ENCODE data around the gene RMP24.

RMP24 gene

DNA sequence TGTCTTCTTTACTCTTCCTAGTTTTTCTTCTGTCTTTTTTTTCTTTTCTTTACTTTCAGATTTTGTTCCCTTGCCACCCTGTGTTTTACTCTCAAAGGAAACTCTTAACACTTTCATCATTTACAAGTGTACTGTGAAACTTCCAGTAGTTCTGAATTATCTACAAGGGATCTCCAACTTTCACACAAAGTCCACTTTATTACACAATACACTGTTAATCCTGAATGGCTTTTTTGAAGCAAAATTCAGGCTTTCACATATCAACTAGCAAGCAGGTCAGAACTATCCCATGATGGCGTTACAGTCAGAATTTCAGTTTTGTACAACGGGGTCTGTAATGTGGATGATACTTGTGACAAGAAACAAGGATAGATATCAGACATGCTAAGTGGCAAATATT lies 34.5 kb downstream of the RMP24 start:
- TF ChIP-seq, protein P1, sequence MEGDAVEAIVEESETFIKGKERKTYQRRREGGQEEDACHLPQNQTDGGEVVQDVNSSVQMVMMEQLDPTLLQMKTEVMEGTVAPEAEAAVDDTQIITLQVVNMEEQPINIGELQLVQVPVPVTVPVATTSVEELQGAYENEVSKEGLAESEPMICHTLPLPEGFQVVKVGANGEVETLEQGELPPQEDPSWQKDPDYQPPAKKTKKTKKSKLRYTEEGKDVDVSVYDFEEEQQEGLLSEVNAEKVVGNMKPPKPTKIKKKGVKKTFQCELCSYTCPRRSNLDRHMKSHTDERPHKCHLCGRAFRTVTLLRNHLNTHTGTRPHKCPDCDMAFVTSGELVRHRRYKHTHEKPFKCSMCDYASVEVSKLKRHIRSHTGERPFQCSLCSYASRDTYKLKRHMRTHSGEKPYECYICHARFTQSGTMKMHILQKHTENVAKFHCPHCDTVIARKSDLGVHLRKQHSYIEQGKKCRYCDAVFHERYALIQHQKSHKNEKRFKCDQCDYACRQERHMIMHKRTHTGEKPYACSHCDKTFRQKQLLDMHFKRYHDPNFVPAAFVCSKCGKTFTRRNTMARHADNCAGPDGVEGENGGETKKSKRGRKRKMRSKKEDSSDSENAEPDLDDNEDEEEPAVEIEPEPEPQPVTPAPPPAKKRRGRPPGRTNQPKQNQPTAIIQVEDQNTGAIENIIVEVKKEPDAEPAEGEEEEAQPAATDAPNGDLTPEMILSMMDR (IDR thresholded peaks at IDR 0.05) = no peak
- no peak for ATAC-seq (ENCODE audit: insufficient number of reproducible peaks, low FRiP score, low read depth)
- H3K9me3 ChIP-seq = no peaks in the 10 kb centered on the region
- H3K4me1 ChIP-seq (ENCODE audit: control insufficient read depth in 1 of 2, low read depth in 2 of 2) = no peaks in the 10 kb centered on the region
- H3K4me3 ChIP-seq = no peak overlapping the region
- H3K27me3 ChIP-seq (replicated peaks; ENCODE audit: insufficient read depth) = no peaks in the 10 kb centered on the region
- DNase-seq (ENCODE audit: low spot score) = no peak
- no peaks in the 10 kb centered on the region for H3K36me3 ChIP-seq
- H3K27ac ChIP-seq = no peak overlapping the region

DNA sequence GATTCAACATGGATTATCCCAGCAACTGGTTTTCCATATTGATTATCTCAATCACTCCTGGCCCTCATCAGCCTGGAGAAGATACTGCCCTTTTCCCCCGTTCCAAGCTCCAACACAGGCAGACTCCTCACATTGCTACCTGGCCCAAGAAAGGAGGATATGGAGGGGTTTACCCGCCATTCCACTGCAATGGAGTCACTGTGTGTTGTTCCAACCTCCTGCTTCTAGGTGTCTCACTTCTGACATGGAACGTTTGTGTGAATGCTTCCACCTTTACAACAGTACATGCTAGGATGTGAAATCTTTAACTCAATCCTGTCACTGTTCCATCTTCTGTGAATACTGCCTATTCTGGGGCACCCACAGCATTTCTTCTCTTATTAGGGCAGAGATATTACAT lies 36.7 kb downstream of the RMP24 start:
- Histone ChIP-seq H3K4me1 (ENCODE audit: control insufficient read depth in 1 of 2, low read depth in 2 of 2) (no peaks in the 10 kb centered on the region), H3K27me3 (replicated peaks; ENCODE audit: insufficient read depth) (no peaks in the 10 kb centered on the region), H3K4me3 (no peak overlapping the region), H3K27ac (no peak overlapping the region), H3K36me3 (no peaks in the 10 kb centered on the region), H3K9me3 (no peaks in the 10 kb centered on the region)
- TF ChIP-seq, protein P1 (IDR thresholded peaks at IDR 0.05) = no peak
- no peak for ATAC-seq (ENCODE audit: insufficient number of reproducible peaks, low FRiP score, low read depth)
- DNase-seq (ENCODE audit: low spot score) = no peak

DNA sequence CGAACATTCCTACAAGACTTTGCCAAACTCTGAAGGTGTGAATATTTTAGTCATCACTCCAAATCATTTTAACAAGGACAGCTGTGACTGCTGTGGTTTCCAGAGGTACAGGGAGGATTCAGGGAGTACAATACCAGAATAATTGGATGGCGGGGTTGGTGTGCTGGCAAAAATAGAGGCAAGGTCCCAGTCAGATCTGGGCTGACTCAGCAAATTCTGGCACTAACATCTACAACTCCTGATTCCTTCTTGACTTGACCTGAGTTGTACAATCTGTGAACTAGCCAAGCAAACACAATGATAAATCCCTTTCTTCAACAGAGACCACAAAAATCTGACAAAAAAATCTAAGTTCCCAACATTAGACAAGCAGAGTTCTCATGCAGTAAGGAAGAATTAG lies 40.4 kb downstream of the RMP24 start:
- ATAC-seq (ENCODE audit: insufficient number of reproducible peaks, low FRiP score, low read depth) (no peak), DNase-seq (ENCODE audit: low spot score) (no peak)
- Histone ChIP-seq H3K27ac (no peak overlapping the region), H3K4me1 (ENCODE audit: control insufficient read depth in 1 of 2, low read depth in 2 of 2) (no peaks in the 10 kb centered on the region), H3K36me3 (no peaks in the 10 kb centered on the region), H3K4me3 (no peak overlapping the region), H3K27me3 (replicated peaks; ENCODE audit: insufficient read depth) (no peaks in the 10 kb centered on the region), H3K9me3 (no peaks in the 10 kb centered on the region)
- TF ChIP-seq, protein P1 (IDR thresholded peaks at IDR 0.05) = no peak

DNA sequence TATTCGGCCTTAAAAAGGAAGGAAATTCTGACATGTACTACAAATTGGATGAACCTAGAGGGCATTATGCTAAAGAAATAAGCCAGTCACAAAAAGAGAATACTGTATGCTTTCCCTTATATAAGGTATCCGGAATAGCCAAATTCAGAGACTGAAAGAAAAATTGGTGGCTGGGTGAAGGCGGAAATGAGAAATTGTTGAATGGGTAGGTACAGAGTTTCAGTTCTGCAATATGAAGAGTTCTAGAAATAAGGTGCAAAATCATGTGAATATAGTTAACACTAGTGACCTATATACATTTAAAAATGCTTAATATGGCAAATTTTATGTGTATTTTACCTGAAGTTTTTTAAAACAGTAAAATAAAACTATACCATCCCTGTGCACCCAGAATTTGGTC lies 43.1 kb downstream of the RMP24 start:
- Histone ChIP-seq H3K27me3 (replicated peaks; ENCODE audit: insufficient read depth) (no peaks in the 10 kb centered on the region), H3K36me3 (peaks cover 3% of the 10 kb centered on the region), H3K27ac (no peak overlapping the region), H3K9me3 (no peaks in the 10 kb centered on the region), H3K4me3 (no peak overlapping the region), H3K4me1 (ENCODE audit: control insufficient read depth in 1 of 2, low read depth in 2 of 2) (no peaks in the 10 kb centered on the region)
- DNase-seq (ENCODE audit: low spot score) (no peak), ATAC-seq (ENCODE audit: insufficient number of reproducible peaks, low FRiP score, low read depth) (no peak)
- TF ChIP-seq, protein P1 (IDR thresholded peaks at IDR 0.05) = no peak

DNA sequence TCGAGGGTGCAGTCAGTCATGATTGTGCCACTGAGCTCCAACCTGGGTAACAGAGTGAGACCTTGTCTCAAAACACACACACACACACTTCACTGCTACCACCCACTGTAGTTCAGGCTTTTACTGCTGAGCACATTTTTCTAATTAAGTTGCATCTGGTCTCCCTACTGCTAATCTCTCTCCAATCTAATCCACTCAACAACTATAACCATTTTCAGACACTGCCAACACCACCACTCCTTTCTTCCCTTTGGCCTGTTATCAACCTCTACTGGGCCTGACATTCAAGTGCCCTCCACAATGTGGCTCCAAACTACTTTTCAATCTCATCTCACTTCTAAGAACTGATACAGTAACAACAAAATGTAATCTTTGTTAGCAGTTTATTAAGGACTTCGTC lies 44.8 kb downstream of the RMP24 start:
- Histone ChIP-seq H3K36me3 (peaks cover 3% of the 10 kb centered on the region), H3K9me3 (no peaks in the 10 kb centered on the region), H3K27me3 (replicated peaks; ENCODE audit: insufficient read depth) (no peaks in the 10 kb centered on the region), H3K4me1 (ENCODE audit: control insufficient read depth in 1 of 2, low read depth in 2 of 2) (no peaks in the 10 kb centered on the region), H3K4me3 (no peak overlapping the region), H3K27ac (no peak overlapping the region)
- TF ChIP-seq, protein P1 (IDR thresholded peaks at IDR 0.05) = no peak
- DNase-seq (ENCODE audit: low spot score) = no peak
- no peak for ATAC-seq (ENCODE audit: insufficient number of reproducible peaks, low FRiP score, low read depth)
